ENCODE measurements around the gene MTG1. TPM values are rescaled to one million over a fixed set of nuclear protein-coding genes. Genes with fewer than 3 reads are reported as not detected.

The MTG1 gene
- total and polyA plus RNA-seq, 10 of the 15 experiments (the other 5 are each of a cell fraction or from before 2014, with no cell fraction given): 6.2 to 104 (median 62.5) TPM

DNA sequence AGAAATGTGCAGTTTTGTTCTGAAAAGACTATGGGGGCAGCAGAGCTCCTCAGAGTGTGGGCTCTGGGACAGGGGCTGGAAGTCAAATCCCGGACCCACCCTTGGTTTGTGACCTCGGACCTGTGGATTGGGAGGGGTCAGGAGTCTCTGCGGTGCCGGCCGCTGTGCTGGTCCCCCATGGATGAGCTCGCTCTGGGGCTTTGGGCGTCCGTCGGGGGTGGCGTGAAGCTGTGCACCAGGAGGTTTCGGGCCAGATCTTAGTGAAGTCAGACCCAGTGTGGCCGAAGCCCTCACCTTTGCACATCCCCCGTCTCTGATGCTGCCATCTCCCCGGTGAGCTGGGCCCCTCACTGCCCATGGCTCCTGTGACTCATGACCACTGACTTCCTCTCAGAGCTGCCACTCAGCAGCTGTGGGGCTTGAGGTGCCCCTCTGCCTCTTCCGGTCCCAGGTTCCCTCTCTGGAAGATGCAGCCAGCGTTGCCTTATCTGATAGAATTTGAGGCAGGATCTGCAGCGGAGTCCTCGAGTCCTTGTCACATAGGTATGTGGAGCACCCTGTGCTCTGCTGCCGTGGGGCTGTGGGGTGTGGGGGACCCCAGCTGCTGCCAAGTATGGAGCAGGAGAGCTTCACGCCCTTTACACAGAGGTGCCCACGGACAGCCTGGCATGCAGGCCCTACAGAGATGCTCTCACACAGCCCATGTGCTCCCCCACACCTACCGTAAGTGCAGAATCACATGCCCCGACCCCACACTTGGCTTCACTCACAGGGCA, 48.4 kb downstream of the MTG1 start:
- CTCF ChIA-PET: interaction anchor here (0.7 to 1.1 kb wide), 3 partner anchors 9 to 113 kb away, joined by 3 to 4 read pairs (median 4); partner anchors contain the start of gene PAOX
- Histone ChIP-seq H3K36me3 (ENCODE audit: control insufficient read depth in 2 of 2, insufficient read depth in 2 of 2, low read length in 1 of 2) (no peaks in the 10 kb centered on the region), H3K79me2 (ENCODE audit: control insufficient read depth, insufficient read depth, low read length) (no peaks in the 10 kb centered on the region), H3K27ac (ENCODE audit: control insufficient read depth, insufficient read depth) (no peak overlapping the region), H4K20me1 (ENCODE audit: control insufficient read depth, insufficient read depth) (no peaks in the 10 kb centered on the region), H3K4me1 (ENCODE audit: control insufficient read depth, insufficient read depth, low read length) (no peaks in the 10 kb centered on the region), H3K27me3 (replicated peaks in 1 of 2; ENCODE audit: control insufficient read depth in 2 of 2, insufficient read depth in 2 of 2, low read length in 1 of 2) (no peaks in the 10 kb centered on the region), H3K4me3 (no peak overlapping the region), H3K4me2 (ENCODE audit: control insufficient read depth, insufficient read depth) (no peak overlapping the region), H3K9ac (ENCODE audit: control insufficient read depth, insufficient read depth, low read length) (no peak overlapping the region), H3K9me3 (replicated peaks; ENCODE audit: control insufficient read depth, insufficient read depth, low read length) (no peaks in the 10 kb centered on the region; the same call in 2 of the 3 replicates), H2AFZ (ENCODE audit: control insufficient read depth, low read depth, low read length) (no peak overlapping the region)
- POLR2A ChIA-PET: no interaction called here
- SMC1A ChIA-PET (ENCODE audit: uncharacterized antibody, unreplicated experiment): no interaction called here
- DNase-seq (ENCODE audit: low read depth, low spot score): no peak
- no TSS peak for BruUV-seq (replicated peaks)
- in situ Hi-C loops (cut with MboI) (no loop called here), intact Hi-C loops (cut with micrococcal nuclease; ENCODE audit: unreplicated experiment) (no loop called here)
- no peak for TF ChIP-seq LARP7 (IDR thresholded peaks at IDR 0.05)
- TF ChIP-seq RAD51 (IDR thresholded peaks at IDR 0.05): no peak
- no peak for TF ChIP-seq GABPA (IDR thresholded peaks at IDR 0.05; ENCODE audit: low read depth)
- TF ChIP-seq RAD21 (IDR thresholded peaks at IDR 0.05; ENCODE audit: insufficient read depth, low read depth, low read length): no peak
- TF ChIP-seq CBX5 (IDR thresholded peaks at IDR 0.05; ENCODE audit: low read depth): no peak
- TF ChIP-seq SMAD1 (IDR thresholded peaks at IDR 0.05; ENCODE audit: low read depth, partially characterized antibody): no peak
- no peak for TF ChIP-seq ESRRA (IDR thresholded peaks at IDR 0.05; ENCODE audit: low read length)
- TF ChIP-seq ASH2L (IDR thresholded peaks at IDR 0.05; ENCODE audit: borderline replicate concordance, low read depth): no peak
- no peak for FAIRE-seq
- WGBS (ENCODE audit: insufficient coverage, insufficient replicate concordance, low lambda C conversion rate, missing lambda C conversion rate): 44% methylated on average over 20 of the region's 23 CpGs
- ATAC-seq: no peak
- RAD21 ChIA-PET (ENCODE audit: unreplicated experiment): no interaction called here
